ENCODE measurements around the gene HOXB9. TPM values are rescaled to one million over a fixed set of nuclear protein-coding genes. Genes with fewer than 3 reads are reported as not detected.

Gene HOXB9
- total RNA-seq, 1 donor from 2014 or later, result 0.13 TPM

DNA sequence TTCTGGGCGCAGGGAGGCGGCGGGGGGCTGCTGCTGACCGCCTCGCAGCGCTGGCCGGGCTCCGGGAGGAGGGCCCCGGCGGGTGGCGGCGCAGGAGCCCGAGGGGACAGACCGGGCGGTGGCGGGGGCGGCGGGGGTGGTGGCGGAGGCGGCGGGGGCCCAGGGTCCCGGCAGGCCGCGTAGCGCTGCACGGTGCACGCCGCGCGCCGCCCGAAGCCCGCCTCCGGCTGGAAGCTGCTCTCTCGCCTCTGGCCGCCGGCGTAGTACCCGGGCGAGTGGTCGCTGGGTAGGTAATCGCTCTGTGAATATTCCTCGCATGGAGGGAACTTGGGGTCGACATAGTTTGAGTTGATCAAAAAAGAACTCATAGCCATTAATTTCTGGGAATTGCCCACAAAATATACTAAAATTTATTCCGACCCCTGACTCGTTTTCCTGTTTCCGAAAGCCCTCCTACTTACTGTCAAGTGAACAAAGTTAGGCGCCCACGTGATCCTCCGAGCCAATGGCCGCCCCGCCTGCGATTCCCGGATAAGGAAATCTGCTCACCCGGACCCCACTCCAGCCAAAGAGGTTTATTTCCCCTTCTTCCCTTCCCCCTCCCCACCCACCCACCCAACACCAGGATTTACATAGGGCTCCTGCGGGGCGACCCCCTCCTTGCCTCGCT lies 48.1 kb downstream of the HOXB9 start, which contains the start of gene HOXB4:
HOXB4 (minus strand) TSS at position 405 of the 670 bp plus-strand sequence; CDS start at position 374, 31 bp downstream.
- Mint-ChIP-seq H3K4me1 (peaks cover 49% of the 10 kb centered on the region), H3K4me3 (peak within 1 kb of the TSS; percentile 90), H3K27ac (peak within 1 kb of the TSS; percentile 60), H3K9me3 (no peaks in the 10 kb centered on the region), H3K36me3 (ENCODE audit: low read depth) (peaks cover 2% of the 10 kb centered on the region), H3K27me3 (peaks cover 41% of the 10 kb centered on the region)
- ATAC-seq (ENCODE audit: low read depth) (peak; percentile 80), DNase-seq (peak; percentile 42)
- intact Hi-C loops (cut with micrococcal nuclease), result loop anchor here (1.0 kb wide), 2 partner anchors 19 to 33 kb away; partner anchors contain the start of gene HOXB7
- POLR2A ChIA-PET, result interaction anchor here (0.5 to 1.2 kb wide), 2 partner anchors 36 to 465 kb away, joined by 3 to 5 read pairs; no protein-coding TSS in a partner anchor
- TF ChIP-seq, protein P1, sequence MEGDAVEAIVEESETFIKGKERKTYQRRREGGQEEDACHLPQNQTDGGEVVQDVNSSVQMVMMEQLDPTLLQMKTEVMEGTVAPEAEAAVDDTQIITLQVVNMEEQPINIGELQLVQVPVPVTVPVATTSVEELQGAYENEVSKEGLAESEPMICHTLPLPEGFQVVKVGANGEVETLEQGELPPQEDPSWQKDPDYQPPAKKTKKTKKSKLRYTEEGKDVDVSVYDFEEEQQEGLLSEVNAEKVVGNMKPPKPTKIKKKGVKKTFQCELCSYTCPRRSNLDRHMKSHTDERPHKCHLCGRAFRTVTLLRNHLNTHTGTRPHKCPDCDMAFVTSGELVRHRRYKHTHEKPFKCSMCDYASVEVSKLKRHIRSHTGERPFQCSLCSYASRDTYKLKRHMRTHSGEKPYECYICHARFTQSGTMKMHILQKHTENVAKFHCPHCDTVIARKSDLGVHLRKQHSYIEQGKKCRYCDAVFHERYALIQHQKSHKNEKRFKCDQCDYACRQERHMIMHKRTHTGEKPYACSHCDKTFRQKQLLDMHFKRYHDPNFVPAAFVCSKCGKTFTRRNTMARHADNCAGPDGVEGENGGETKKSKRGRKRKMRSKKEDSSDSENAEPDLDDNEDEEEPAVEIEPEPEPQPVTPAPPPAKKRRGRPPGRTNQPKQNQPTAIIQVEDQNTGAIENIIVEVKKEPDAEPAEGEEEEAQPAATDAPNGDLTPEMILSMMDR (IDR thresholded peaks at IDR 0.05), result no peak
- CTCF ChIA-PET, result no interaction called here

DNA sequence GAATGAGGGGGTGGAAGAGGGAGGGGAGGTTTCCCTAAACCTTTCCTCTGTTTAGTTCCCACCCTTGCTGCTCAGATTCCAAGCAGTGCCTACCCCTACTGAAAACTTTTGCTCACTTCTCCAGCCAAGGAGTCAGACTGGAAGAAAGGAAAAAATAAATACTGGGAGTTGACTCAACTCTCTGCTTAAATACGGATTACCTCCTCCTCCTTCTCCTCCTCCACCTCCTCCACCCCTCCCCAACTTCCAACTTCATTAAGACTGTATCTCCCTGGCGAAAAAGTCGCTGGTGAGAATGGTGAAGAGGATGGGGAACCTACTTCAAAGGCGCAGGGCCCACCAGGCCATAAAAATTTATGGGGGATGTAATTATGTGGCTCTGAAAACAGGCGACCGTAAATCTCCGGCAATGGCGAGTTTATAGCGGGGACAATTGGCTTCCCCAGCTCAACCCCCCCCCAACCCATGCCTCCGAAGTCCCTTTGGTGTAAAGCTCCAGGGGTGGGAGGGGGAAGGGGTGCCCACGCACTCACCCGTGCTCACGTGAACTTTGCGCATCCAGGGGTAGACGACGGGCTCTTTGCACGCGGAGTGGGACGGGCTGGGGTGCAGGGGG lies 48.7 kb downstream of the HOXB9 start:
- Mint-ChIP-seq H3K27ac (peak overlapping the region; percentile 24), H3K27me3 (peaks cover 35% of the 10 kb centered on the region), H3K4me3 (peak overlapping the region; percentile 80), H3K36me3 (ENCODE audit: low read depth) (peaks cover 2% of the 10 kb centered on the region), H3K4me1 (peaks cover 45% of the 10 kb centered on the region), H3K9me3 (no peaks in the 10 kb centered on the region)
- TF ChIP-seq, protein P1 (IDR thresholded peaks at IDR 0.05), result no peak
- CTCF ChIA-PET, result no interaction called here
- ATAC-seq (ENCODE audit: low read depth), result peak; percentile 6
- DNase-seq, result no peak
- POLR2A ChIA-PET, result interaction anchor here (0.6 to 0.8 kb wide), 2 partner anchors 171 to 270 kb away, joined by 3 to 4 read pairs; no protein-coding TSS in a partner anchor
- intact Hi-C loops (cut with micrococcal nuclease), result no loop called here

DNA sequence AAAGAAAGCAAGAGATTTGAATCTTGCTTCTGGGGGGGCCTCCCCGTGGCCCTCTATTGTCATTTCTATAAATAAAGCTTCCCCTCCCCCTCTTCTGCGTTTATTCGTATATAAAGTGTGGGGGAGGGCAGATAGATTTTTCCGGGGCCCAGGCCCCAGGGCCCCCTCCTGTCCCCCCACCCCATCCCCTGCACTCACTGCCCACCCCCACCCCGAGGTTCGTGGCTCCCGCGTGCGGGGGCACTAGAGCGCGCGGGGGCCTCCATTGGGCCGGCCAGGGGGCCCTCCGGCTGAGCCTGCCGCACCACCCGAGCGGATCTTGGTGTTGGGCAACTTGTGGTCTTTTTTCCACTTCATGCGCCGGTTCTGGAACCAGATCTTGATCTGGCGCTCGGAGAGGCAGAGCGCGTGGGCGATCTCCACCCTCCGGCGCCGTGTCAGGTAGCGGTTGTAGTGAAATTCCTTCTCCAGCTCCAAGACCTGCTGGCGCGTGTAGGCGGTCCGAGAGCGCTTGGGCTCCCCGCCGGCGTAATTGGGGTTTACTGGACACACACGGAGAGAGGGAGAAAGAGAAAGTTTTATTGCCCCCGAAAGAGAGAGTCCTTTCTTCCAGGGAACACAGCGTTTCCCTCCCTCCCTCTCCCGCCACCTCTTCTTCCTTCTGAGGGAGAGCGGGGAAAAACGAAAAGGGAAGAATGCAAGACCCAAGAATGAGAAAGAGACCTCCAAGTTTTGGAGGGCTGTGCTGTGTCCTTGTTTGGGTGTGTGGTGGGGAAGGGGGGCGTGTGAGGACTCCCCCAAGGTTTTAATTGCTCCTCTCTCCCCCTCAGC lies 49.5 kb downstream of the HOXB9 start:
- TF ChIP-seq, protein P1 (IDR thresholded peaks at IDR 0.05), result no peak
- intact Hi-C loops (cut with micrococcal nuclease), result no loop called here
- Mint-ChIP-seq H3K4me3 (peak overlapping the region; percentile 80), H3K36me3 (ENCODE audit: low read depth) (peaks cover 2% of the 10 kb centered on the region), H3K4me1 (peaks cover 40% of the 10 kb centered on the region), H3K9me3 (no peaks in the 10 kb centered on the region), H3K27ac (no peak overlapping the region), H3K27me3 (peaks cover 32% of the 10 kb centered on the region)
- DNase-seq (no peak), ATAC-seq (ENCODE audit: low read depth) (no peak)
- POLR2A ChIA-PET, result interaction anchor here (0.7 to 0.8 kb wide), 2 partner anchors 32 to 172 kb away, joined by 3 read pairs; no protein-coding TSS in a partner anchor
- CTCF ChIA-PET, result no interaction called here

DNA sequence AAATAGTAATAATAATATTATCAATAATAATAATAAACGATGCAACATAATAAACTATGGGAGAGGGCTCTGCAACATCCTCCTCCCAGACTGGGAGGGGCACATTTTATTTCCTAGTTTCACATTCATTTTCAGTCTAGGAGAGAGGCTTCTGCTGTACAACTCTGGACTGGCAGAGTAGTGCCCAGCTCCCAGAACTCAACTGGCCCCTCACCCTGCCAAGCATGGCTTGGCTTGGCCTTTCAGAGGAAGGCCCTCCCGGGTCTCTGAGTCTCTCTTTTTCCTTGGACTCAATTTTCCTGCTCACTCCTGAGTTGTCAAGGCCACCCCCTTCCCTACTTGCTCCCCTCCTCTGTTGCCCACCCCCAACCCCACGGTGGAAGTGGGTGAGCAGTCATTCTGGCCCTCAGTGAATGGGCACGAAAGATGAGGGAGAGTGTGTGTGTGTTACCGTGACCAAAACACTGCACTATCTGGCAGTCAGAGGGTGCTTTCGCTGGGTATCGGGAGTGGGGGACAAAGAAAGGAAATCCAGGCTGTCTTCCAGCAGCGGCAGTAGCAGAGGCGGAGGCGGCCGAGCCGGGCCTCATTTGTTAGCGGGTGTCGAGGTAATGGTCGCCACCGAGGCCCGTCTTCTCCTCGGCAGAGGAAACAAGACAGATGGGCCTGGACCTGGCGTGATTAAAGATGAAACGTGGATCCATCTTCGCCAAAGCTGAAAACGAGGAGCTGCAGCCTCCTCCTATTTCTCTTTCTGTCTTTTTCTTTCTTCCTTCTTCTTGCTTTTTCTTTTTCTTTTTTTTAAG lies 50.3 kb downstream of the HOXB9 start:
- Mint-ChIP-seq H3K27me3 (peaks cover 25% of the 10 kb centered on the region), H3K4me1 (peaks cover 34% of the 10 kb centered on the region), H3K36me3 (ENCODE audit: low read depth) (peaks cover 2% of the 10 kb centered on the region), H3K4me3 (peak overlapping the region; percentile 47), H3K27ac (no peak overlapping the region), H3K9me3 (no peaks in the 10 kb centered on the region)
- no peak for DNase-seq
- ChIA-PET POLR2A (interaction anchor here (0.7 kb wide), 1 partner anchor 31 kb away, joined by 3 read pairs; no protein-coding TSS in a partner anchor), CTCF (no interaction called here)
- intact Hi-C loops (cut with micrococcal nuclease), result no loop called here
- TF ChIP-seq, protein P1 (IDR thresholded peaks at IDR 0.05), result no peak
- ATAC-seq (ENCODE audit: low read depth), result no peak
